GM21723 (cell line): Measurements from ENCODE around the gene SCN9A.
"Not testable (repeated sequence)": the region's sequence is repeated elsewhere in the genome, so short reads cannot be mapped to it uniquely, and the experiment has no call there.

ENCODE experiments used
- ATAC-seq: cut with Tn5 transposase; IDR thresholded peaks from one replicate; pipeline ENCODE4 v1.9.1; 2021; ENCODE audit warnings: mild to moderate bottlenecking, moderate library complexity; ENCODE audit not compliant: unreplicated experiment

The SCN9A gene

GRCh38 chr2:166249318-166249717 is 126.4 kb downstream of the SCN9A start:
- no peak for ATAC-seq

GRCh38 chr2:166246901-166247300 is 128.8 kb downstream of the SCN9A start:
- ATAC-seq: no peak

- ATAC-seq: no peak
Measured at GRCh38 chr2:166242309-166242708, 133.4 kb downstream of the SCN9A start.

- no peak for ATAC-seq
Measured at GRCh38 chr2:166240387-166241313, 135.1 kb downstream of the SCN9A start.

GRCh38 chr2:166239548-166239947 is 136.2 kb downstream of the SCN9A start:
- no peak for ATAC-seq

- no peak for ATAC-seq
Measured at GRCh38 chr2:166238176-166238575, 137.6 kb downstream of the SCN9A start.

- ATAC-seq: no peak
Measured at GRCh38 chr2:166234112-166234846, 141.5 kb downstream of the SCN9A start.

- no peak for ATAC-seq
Measured at GRCh38 chr2:166233244-166233643, 142.5 kb downstream of the SCN9A start.

- ATAC-seq: no peak
Measured at GRCh38 chr2:166230724-166231070, 145.0 kb downstream of the SCN9A start.

GRCh38 chr2:166230024-166230723 is 145.6 kb downstream of the SCN9A start:
- ATAC-seq: no peak

GRCh38 chr2:166229678-166230023 is 146.1 kb downstream of the SCN9A start:
- ATAC-seq: no peak

GRCh38 chr2:166224197-166224596 is 151.5 kb downstream of the SCN9A start:
- ATAC-seq: no peak

GRCh38 chr2:166223298-166223697 is 152.4 kb downstream of the SCN9A start:
- no peak for ATAC-seq

- no peak for ATAC-seq
Measured at GRCh38 chr2:166211079-166211478, 164.7 kb downstream of the SCN9A start.

GRCh38 chr2:166209944-166210343 is 165.8 kb downstream of the SCN9A start:
- not testable (repeated sequence) for ATAC-seq

- ATAC-seq: not testable (repeated sequence)
Measured at GRCh38 chr2:166209367-166209766, 166.4 kb downstream of the SCN9A start.

GRCh38 chr2:166206153-166206552 is 169.6 kb downstream of the SCN9A start:
- ATAC-seq: not testable (repeated sequence)

- no peak for ATAC-seq
Measured at GRCh38 chr2:166202778-166203177, 173.0 kb downstream of the SCN9A start.

GRCh38 chr2:166197446-166197845 is 178.3 kb downstream of the SCN9A start:
- ATAC-seq: no peak

- ATAC-seq: no peak
Measured at GRCh38 chr2:166193407-166193806, 182.3 kb downstream of the SCN9A start.

- ATAC-seq: no peak
Measured at GRCh38 chr2:166188084-166188483, 187.7 kb downstream of the SCN9A start.

GRCh38 chr2:166184789-166185188 is 191.0 kb downstream of the SCN9A start:
- ATAC-seq: no peak
